Endodermal cell (in vitro differentiated cells): ENCODE measurements around the gene BZW1. TPM values are rescaled to one million over a fixed set of nuclear protein-coding genes. Genes with fewer than 3 reads are reported as not detected.
A peak's percentile ranks its signal among the peaks of the same experiment; 100 is the strongest.
"Not testable (repeated sequence)": the region's sequence is repeated elsewhere in the genome, so short reads cannot be mapped to it uniquely, and the experiment has no call there.

ENCODE experiments used
- DNase-seq: peaks from one replicate; pipeline ENCODE4 v3.0.0-alpha.2; 2017
- H3K27ac ChIP-seq: 2 replicates; pipeline ENCODE4 v1.5.1; 2013; ENCODE audit warnings: mild to moderate bottlenecking, low read depth, low read length, moderate library complexity
- H3K27me3 ChIP-seq: 2 replicates; pipeline ENCODE4 v1.6.1; 2013; ENCODE audit warnings: mild to moderate bottlenecking, low read length, moderate library complexity; ENCODE audit not compliant: insufficient read depth, control insufficient read depth, poor library complexity, severe bottlenecking
- H3K36me3 ChIP-seq: 2 replicates; pipeline ENCODE4 v1.7.0; 2013; ENCODE audit warnings: mild to moderate bottlenecking, low read length, moderate library complexity; ENCODE audit not compliant: control insufficient read depth, insufficient read depth
- H3K4me1 ChIP-seq: one replicate; pipeline ENCODE4 v1.7.0; 2013; ENCODE audit warnings: low read length; ENCODE audit not compliant: control insufficient read depth, insufficient read depth
- H3K4me3 ChIP-seq: 2 replicates; pipeline ENCODE4 v1.5.1; 2013; ENCODE audit warnings: mild to moderate bottlenecking, low read length, moderate library complexity
- H3K9ac ChIP-seq: 2 replicates; pipeline ENCODE4 v1.6.1; 2013; ENCODE audit warnings: mild to moderate bottlenecking, low read length, moderate library complexity; ENCODE audit not compliant: poor library complexity, severe bottlenecking; ENCODE audit errors: extremely low read depth
- H3K9me3 ChIP-seq: 2 replicates; pipeline ENCODE4 v1.6.1; 2013; ENCODE audit warnings: mild to moderate bottlenecking, low read length, moderate library complexity; ENCODE audit not compliant: control insufficient read depth
- H3K27ac Mint-ChIP-seq: 2 replicates; pipeline ENCODE4 v1.8.0; 2020; ENCODE audit warnings: mixed read lengths
- H3K27me3 Mint-ChIP-seq: 2 replicates; pipeline ENCODE4 v1.8.0; 2021; ENCODE audit warnings: mild to moderate bottlenecking, mixed read lengths; ENCODE audit not compliant: insufficient read depth
- H3K36me3 Mint-ChIP-seq: 2 replicates; pipeline ENCODE4 v1.8.0; 2020; ENCODE audit warnings: low read depth, mixed read lengths
- H3K4me1 Mint-ChIP-seq: 2 replicates; pipeline ENCODE4 v1.8.0; 2020; ENCODE audit warnings: mixed read lengths
- H3K4me3 Mint-ChIP-seq: 2 replicates; pipeline ENCODE4 v1.8.0; 2020; ENCODE audit warnings: mild to moderate bottlenecking, moderate library complexity, mixed read lengths
- H3K9me3 Mint-ChIP-seq: 2 replicates; pipeline ENCODE4 v1.8.0; 2020; ENCODE audit warnings: mild to moderate bottlenecking, mixed read lengths
- WGBS, 2 experiments: methylation state at CpG; one replicate each; pipeline versions ENCODE4 v1.1.5 to v1.1.7; 2013; ENCODE audit warnings: missing lambda C conversion rate in 2 of 2, mixed read lengths in 1 of 2; ENCODE audit not compliant: insufficient coverage in 1 of 2, insufficient read length in 1 of 2; 5-methylcytosine and 5-hydroxymethylcytosine counted together
- total RNA-seq, 2 donors: library from RNA; stranded (reverse); fragmentation: NEBNext Ultra II Directional in 1 of 2; extraction: Animal tissue kit (Norgen Biotek cat#: 25700) in 1 of 2; gene quantifications; 2 replicates in 1 of 2; 3 replicates in 1 of 2; pipeline ENCODE4 v1.2.1, GENCODE V29; 2021
- TF ChIP-seq, protein P1 (sequence below): fragments of 200-600 bp; sonication (generic); conservative IDR thresholded peaks from 2 replicates; pipeline ENCODE4 v1.5.0; 2021; ENCODE audit warnings: antibody characterized with exemption, mild to moderate bottlenecking

Gene BZW1
- total RNA-seq, 2 donors from 2014 or later: 314 to 323 TPM

DNA sequence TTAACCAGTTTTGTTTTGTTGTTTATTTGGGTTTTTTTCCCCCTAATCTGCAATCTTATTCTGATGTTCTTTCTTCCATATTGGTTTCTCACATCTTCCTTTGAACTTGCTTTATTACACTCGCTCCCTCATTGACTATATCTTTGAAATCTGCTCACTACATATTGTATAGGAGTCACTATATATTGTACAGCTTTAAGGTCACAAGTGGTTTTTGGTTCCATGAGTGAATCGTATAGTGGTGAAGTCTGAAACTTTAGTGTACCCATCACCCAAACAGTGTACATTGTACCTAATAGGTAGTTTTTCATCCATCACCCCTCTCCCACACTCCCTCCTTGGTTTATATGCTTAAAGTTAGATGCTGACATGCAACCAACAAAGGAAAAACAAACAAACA lies 11.3 kb upstream of the BZW1 start:
- no peaks in the 10 kb centered on the region for H3K4me1 ChIP-seq
- no peak overlapping the region for H3K27ac ChIP-seq
- DNase-seq: no peak
- peaks cover 9% of the 10 kb centered on the region for H3K9me3 ChIP-seq
- no peak overlapping the region for H3K9ac ChIP-seq
- no peak overlapping the region for H3K4me3 ChIP-seq
- Mint-ChIP-seq H3K27ac (no peak overlapping the region), H3K4me3 (no peak overlapping the region), H3K9me3 (peaks cover 4% of the 10 kb centered on the region), H3K27me3 (no peaks in the 10 kb centered on the region), H3K4me1 (peaks cover 1% of the 10 kb centered on the region), H3K36me3 (peaks cover 2% of the 10 kb centered on the region)
- H3K27me3 ChIP-seq: no peaks in the 10 kb centered on the region
- WGBS, 2 experiments: 100% methylated on average over 2 of the region's 2 CpGs; no CpG with 5 or more reads in 1 of the 2 experiments
- TF ChIP-seq, protein P1, sequence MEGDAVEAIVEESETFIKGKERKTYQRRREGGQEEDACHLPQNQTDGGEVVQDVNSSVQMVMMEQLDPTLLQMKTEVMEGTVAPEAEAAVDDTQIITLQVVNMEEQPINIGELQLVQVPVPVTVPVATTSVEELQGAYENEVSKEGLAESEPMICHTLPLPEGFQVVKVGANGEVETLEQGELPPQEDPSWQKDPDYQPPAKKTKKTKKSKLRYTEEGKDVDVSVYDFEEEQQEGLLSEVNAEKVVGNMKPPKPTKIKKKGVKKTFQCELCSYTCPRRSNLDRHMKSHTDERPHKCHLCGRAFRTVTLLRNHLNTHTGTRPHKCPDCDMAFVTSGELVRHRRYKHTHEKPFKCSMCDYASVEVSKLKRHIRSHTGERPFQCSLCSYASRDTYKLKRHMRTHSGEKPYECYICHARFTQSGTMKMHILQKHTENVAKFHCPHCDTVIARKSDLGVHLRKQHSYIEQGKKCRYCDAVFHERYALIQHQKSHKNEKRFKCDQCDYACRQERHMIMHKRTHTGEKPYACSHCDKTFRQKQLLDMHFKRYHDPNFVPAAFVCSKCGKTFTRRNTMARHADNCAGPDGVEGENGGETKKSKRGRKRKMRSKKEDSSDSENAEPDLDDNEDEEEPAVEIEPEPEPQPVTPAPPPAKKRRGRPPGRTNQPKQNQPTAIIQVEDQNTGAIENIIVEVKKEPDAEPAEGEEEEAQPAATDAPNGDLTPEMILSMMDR: no peak
- H3K36me3 ChIP-seq: no peaks in the 10 kb centered on the region

DNA sequence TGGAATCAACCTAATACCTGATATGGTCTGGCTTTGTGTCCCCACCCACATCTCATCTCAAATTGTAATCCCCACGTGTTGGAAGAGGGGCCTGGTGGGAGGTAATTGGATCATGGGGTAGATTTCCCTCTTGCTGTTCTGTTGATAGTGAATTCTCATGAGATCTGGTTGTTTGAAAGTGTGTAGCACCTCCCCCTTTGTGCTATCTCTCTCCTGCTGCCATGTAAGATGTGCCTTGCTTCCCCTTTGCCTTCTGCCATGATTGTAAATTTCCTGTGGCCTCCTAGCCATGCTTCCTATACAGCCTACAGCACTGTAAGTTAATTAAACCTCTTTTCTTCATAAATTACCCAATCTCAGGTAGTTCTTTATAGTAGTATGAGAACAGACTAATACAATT lies 10.3 kb upstream of the BZW1 start:
- H3K9me3 ChIP-seq, H3K27ac ChIP-seq, H3K27me3 ChIP-seq, H3K4me1 Mint-ChIP-seq, H3K36me3 Mint-ChIP-seq, H3K27ac Mint-ChIP-seq, H3K4me3 Mint-ChIP-seq, DNase-seq, H3K36me3 ChIP-seq, H3K9me3 Mint-ChIP-seq, H3K9ac ChIP-seq, H3K4me1 ChIP-seq, H3K27me3 Mint-ChIP-seq: not testable (repeated sequence)
- peak overlapping the region; percentile 53 for H3K4me3 ChIP-seq
- no CpG with 5 or more reads among the region's 1 CpG for WGBS, 2 experiments

DNA sequence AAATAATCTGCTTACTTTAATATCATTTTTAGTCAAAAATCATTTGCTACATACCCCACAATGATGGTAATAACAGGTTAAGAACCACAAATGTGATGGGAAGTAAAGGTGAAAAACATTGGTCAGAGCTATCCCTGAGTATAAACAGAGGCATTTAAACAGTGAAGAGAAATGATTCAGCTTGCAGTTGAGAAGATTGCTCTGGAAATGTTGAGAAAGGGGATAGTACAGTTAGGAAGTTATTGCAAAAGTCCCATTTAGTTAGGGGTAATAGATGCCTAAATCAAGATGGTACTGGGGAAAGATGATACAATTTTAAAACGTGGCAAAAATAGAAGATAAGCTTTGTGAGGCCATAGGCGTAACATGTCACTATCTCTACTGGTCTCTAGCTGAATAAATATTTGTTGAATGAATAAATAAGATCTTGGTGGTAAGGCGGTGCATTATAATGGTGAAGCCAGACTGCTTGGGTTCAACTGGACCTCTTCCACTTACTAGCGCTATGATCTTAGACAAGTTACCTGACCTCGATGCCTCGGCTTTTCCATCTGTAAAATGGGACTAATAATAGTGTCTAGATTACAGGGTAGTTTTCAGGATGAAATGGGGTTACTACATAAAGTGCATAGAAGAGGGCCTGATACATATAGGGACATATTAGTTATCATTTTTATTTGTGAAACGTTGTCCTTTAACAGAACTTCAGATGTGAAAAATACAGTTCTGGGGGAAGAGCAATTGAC lies 2.0 kb upstream of the BZW1 start:
- Mint-ChIP-seq H3K4me3 (no peak overlapping the region), H3K4me1 (peaks cover 28% of the 10 kb centered on the region), H3K36me3 (peaks cover 14% of the 10 kb centered on the region), H3K27ac (no peak overlapping the region), H3K27me3 (no peaks in the 10 kb centered on the region), H3K9me3 (no peaks in the 10 kb centered on the region)
- H3K36me3 ChIP-seq: peaks cover 20% of the 10 kb centered on the region
- H3K9me3 ChIP-seq: no peaks in the 10 kb centered on the region
- peak overlapping the region; percentile 82 for H3K4me3 ChIP-seq
- H3K4me1 ChIP-seq: peaks cover 10% of the 10 kb centered on the region
- H3K9ac ChIP-seq: no peak overlapping the region
- TF ChIP-seq, protein P1: no peak
- DNase-seq: no peak
- H3K27me3 ChIP-seq: no peaks in the 10 kb centered on the region
- WGBS, 2 experiments: 91 to 93% methylated on average over 6 to 7 of the region's 7 CpGs
- no peak overlapping the region for H3K27ac ChIP-seq
